H1 (cell line): ENCODE results near the gene ARHGAP42. TPM values are rescaled to one million over a fixed set of nuclear protein-coding genes. Genes with fewer than 3 reads are reported as not detected.

ENCODE experiments used
- CTCF ChIA-PET: fragments of 300-600 bp; sonication (Branson Sonifier 250); formaldehyde crosslinking; loops from one replicate; lab custom pipeline; 2021; ENCODE audit not compliant: partially characterized antibody; lab: Charles Lee
- POLR2A ChIA-PET: fragments of 300-600 bp; sonication (Branson Sonifier 250); formaldehyde crosslinking; loops from one replicate; lab custom pipeline; 2021; ENCODE audit warnings: inconsistent platforms; ENCODE audit not compliant: partially characterized antibody; lab: Charles Lee
- DNase-seq, 2 experiments: peaks; one replicate each; pipeline versions ENCODE4 v3.0.0 to v3.0.0-alpha.2; 2010 to 2022; ENCODE audit warnings: low spot score in 2 of 2, low read depth in 1 of 2, mixed read lengths in 1 of 2
- FAIRE-seq: peaks from 2 replicates; lab custom pipeline; 2011; peaks lifted over from hg19 to GRCh38; lab: Jason Lieb, UNC
- H2AFZ ChIP-seq: 2 replicates; pipeline ENCODE4 v1.8.1; 2012; ENCODE audit warnings: low read length, inconsistent platforms
- H2AK5ac ChIP-seq: 2 replicates; pipeline ENCODE4 v1.6.1; 2013; ENCODE audit warnings: low read depth, low read length
- H2BK120ac ChIP-seq: replicated peaks from 2 replicates; pipeline ENCODE3; 2013; ENCODE audit warnings: low read depth, low read length, inconsistent platforms
- H2BK12ac ChIP-seq: 2 replicates; pipeline ENCODE4 v1.6.1; 2013; ENCODE audit warnings: low read depth, low read length
- H2BK15ac ChIP-seq: 2 replicates; pipeline ENCODE4 v1.6.1; 2013; ENCODE audit warnings: low read length
- H2BK20ac ChIP-seq: 2 replicates; pipeline ENCODE4 v1.6.1; 2013; ENCODE audit warnings: low read length
- H2BK5ac ChIP-seq: 2 replicates; pipeline ENCODE4 v1.6.1; 2013; ENCODE audit warnings: low read depth, low read length
- H3K14ac ChIP-seq: 2 replicates; pipeline ENCODE4 v1.6.1; 2013; ENCODE audit warnings: inconsistent platforms; ENCODE audit not compliant: insufficient read length
- H3K18ac ChIP-seq: 2 replicates; pipeline ENCODE4 v1.6.1; 2013; ENCODE audit warnings: low read length; ENCODE audit errors: extremely low read depth
- H3K23ac ChIP-seq: 2 replicates; pipeline ENCODE4 v1.6.1; 2013; ENCODE audit warnings: inconsistent platforms; ENCODE audit not compliant: insufficient read length
- H3K23me2 ChIP-seq: 2 replicates; pipeline ENCODE4 v1.6.1; 2013; ENCODE audit warnings: low read depth, low read length
- H3K27ac ChIP-seq: 2 replicates; pipeline ENCODE4 v1.6.1; 2011; ENCODE audit warnings: low read depth, low read length, inconsistent platforms
- H3K27me3 ChIP-seq, 4 experiments: replicated peaks in 1 of 4; 1 replicate in 1 of 4; 2 replicates in 3 of 4; pipeline versions ENCODE4 v1.6.1 to v1.8.1; 2011 to 2013; ENCODE audit warnings: low read length in 3 of 4, mild to moderate bottlenecking in 3 of 4, inconsistent platforms in 2 of 4, mixed read lengths in 2 of 4, moderate library complexity in 1 of 4; ENCODE audit not compliant: control insufficient read depth in 3 of 4, insufficient read depth in 3 of 4; ENCODE audit errors: extremely low read depth in 1 of 4
- H3K36me3 ChIP-seq, 4 experiments: 2 replicates each; pipeline versions ENCODE4 v1.6.1 to v1.8.1; 2011 to 2013; ENCODE audit warnings: mild to moderate bottlenecking in 4 of 4, low read length in 3 of 4, moderate library complexity in 2 of 4, control low read depth in 1 of 4, inconsistent platforms in 1 of 4; ENCODE audit not compliant: insufficient read depth in 4 of 4, control insufficient read depth in 2 of 4
- H3K4ac ChIP-seq: replicated peaks from 2 replicates; pipeline ENCODE3; 2013; ENCODE audit warnings: low read length, low read depth, mixed read lengths, inconsistent platforms; ENCODE audit not compliant: insufficient read length
- H3K4me1 ChIP-seq, 4 experiments: replicated peaks in 1 of 4; 1 replicate in 1 of 4; 2 replicates in 3 of 4; pipeline versions ENCODE4 v1.6.1 to v1.8.1; 2011 to 2013; ENCODE audit warnings: low read length in 3 of 4, inconsistent platforms in 2 of 4, mixed read lengths in 1 of 4; ENCODE audit not compliant: insufficient read depth in 4 of 4, control insufficient read depth in 3 of 4
- H3K4me2 ChIP-seq, 2 experiments: 2 replicates each; pipeline versions ENCODE4 v1.6.1 to v1.8.1; 2011 to 2013; ENCODE audit warnings: low read depth in 2 of 2, low read length in 2 of 2, control low read depth in 1 of 2, inconsistent platforms in 1 of 2, mild to moderate bottlenecking in 1 of 2; ENCODE audit not compliant: insufficient read depth in 1 of 2
- H3K4me3 ChIP-seq, 4 experiments: fragments of 200-600, 300-600 bp in 1 of 4; sonication (generic), shearing (Covaris generic), sonication (Bioruptor Twin) in 1 of 4; 2 replicates each; pipeline versions ENCODE4 v1.5.1 to v1.8.1; 2011 to 2016; ENCODE audit warnings: low read length in 4 of 4, low read depth in 3 of 4, control low read depth in 2 of 4, inconsistent platforms in 2 of 4, mild to moderate bottlenecking in 2 of 4, mixed read lengths in 1 of 4, moderate library complexity in 1 of 4; ENCODE audit not compliant: insufficient read depth in 2 of 4; ENCODE audit errors: extremely low read depth in 1 of 4
- H3K56ac ChIP-seq: replicated peaks from 2 replicates; pipeline ENCODE3; 2013; ENCODE audit warnings: low read depth, mild to moderate bottlenecking, mixed read lengths, low read length, inconsistent platforms; ENCODE audit not compliant: insufficient read length
- H3K79me1 ChIP-seq: 2 replicates; pipeline ENCODE4 v1.6.1; 2013; ENCODE audit warnings: low read depth, low read length, control low read depth
- H3K79me2 ChIP-seq, 2 experiments: 2 replicates each; pipeline versions ENCODE4 v1.6.1 to v1.8.1; 2012 to 2013; ENCODE audit warnings: low read length in 2 of 2, mild to moderate bottlenecking in 2 of 2, inconsistent platforms in 1 of 2; ENCODE audit not compliant: insufficient read depth in 2 of 2, control insufficient read depth in 1 of 2
- H3K9ac ChIP-seq, 4 experiments: replicated peaks in 1 of 4; 1 replicate in 1 of 4; 2 replicates in 3 of 4; pipeline versions ENCODE4 v1.6.1 to v1.8.1; 2011 to 2013; ENCODE audit warnings: low read depth in 3 of 4, low read length in 3 of 4, control low read depth in 2 of 4, mild to moderate bottlenecking in 2 of 4, moderate library complexity in 2 of 4, inconsistent platforms in 1 of 4; ENCODE audit errors: extremely low read depth in 1 of 4
- H3K9me3 ChIP-seq, 2 experiments: 2 replicates each; pipeline versions ENCODE4 v1.6.1 to v1.8.1; 2012 to 2013; ENCODE audit warnings: mild to moderate bottlenecking in 2 of 2, moderate library complexity in 2 of 2, control low read depth in 1 of 2, inconsistent platforms in 1 of 2, low read depth in 1 of 2, low read length in 1 of 2, mixed read lengths in 1 of 2; ENCODE audit not compliant: insufficient read depth in 2 of 2
- H4K20me1 ChIP-seq, 2 experiments: replicated peaks in 1 of 2; 2 replicates each; pipeline versions ENCODE3 to v1.8.1; 2011 to 2013; ENCODE audit warnings: inconsistent platforms in 2 of 2, low read length in 2 of 2, mild to moderate bottlenecking in 1 of 2; ENCODE audit not compliant: insufficient read depth in 2 of 2, control insufficient read depth in 1 of 2
- H4K5ac ChIP-seq: 2 replicates; pipeline ENCODE4 v1.6.1; 2013; ENCODE audit warnings: low read length, low read depth, mixed read lengths, inconsistent platforms; ENCODE audit not compliant: insufficient read length
- H4K8ac ChIP-seq: 2 replicates; pipeline ENCODE4 v1.8.0; 2013; ENCODE audit warnings: mild to moderate bottlenecking, moderate library complexity, low read length, inconsistent platforms; ENCODE audit not compliant: insufficient read depth; ENCODE audit errors: extremely low read depth
- H4K91ac ChIP-seq: replicated peaks from 2 replicates; pipeline ENCODE3; 2013; ENCODE audit warnings: low read length, mixed read lengths, inconsistent platforms; ENCODE audit not compliant: insufficient read length
- ATF3 ChIP-seq: IDR thresholded peaks from 2 replicates; pipeline ENCODE4 v1.6.1; 2011; ENCODE audit warnings: low read depth, mild to moderate bottlenecking, low read length; ENCODE audit not compliant: insufficient read depth
- CBX5 ChIP-seq: fragments of 300-800, 300-1000 bp; sonication (generic); IDR thresholded peaks from 2 replicates; pipeline ENCODE4 v1.7.1; 2016; ENCODE audit warnings: antibody characterized with exemption, low read length, low read depth
- GABPA ChIP-seq: IDR thresholded peaks from 2 replicates; pipeline ENCODE4 v1.6.1; 2011; ENCODE audit warnings: mild to moderate bottlenecking, low read length, moderate library complexity, borderline replicate concordance; ENCODE audit not compliant: insufficient read depth
- HDAC2 ChIP-seq, 2 experiments: fragments of 300-600 bp in 1 of 2; sonication (generic) in 1 of 2; IDR thresholded peaks; 2 replicates each; pipeline ENCODE4 v1.6.1; 2011 to 2012; ENCODE audit warnings: low read depth in 2 of 2, low read length in 2 of 2, mild to moderate bottlenecking in 2 of 2, moderate library complexity in 2 of 2, borderline replicate concordance in 1 of 2, inconsistent platforms in 1 of 2
- KDM1A ChIP-seq: fragments of 200-600, 300-600 bp; sonication (generic); IDR thresholded peaks from 2 replicates; pipeline ENCODE4 v1.7.1; 2016; ENCODE audit warnings: mild to moderate bottlenecking, low read length, borderline replicate concordance
- PHF8 ChIP-seq: fragments of 200-600 bp; sonication (generic); conservative IDR thresholded peaks from 2 replicates; pipeline ENCODE4 v1.7.1; 2012; ENCODE audit warnings: low read depth, mild to moderate bottlenecking, inconsistent platforms, low read length, moderate library complexity
- RBBP5 ChIP-seq: IDR thresholded peaks from 2 replicates; pipeline ENCODE4 v1.7.1; 2012; ENCODE audit warnings: low read depth, mild to moderate bottlenecking, inconsistent platforms, low read length, moderate library complexity, borderline replicate concordance
- SIX5 ChIP-seq: IDR thresholded peaks from 2 replicates; pipeline ENCODE4 v1.6.1; 2011; ENCODE audit warnings: mild to moderate bottlenecking, low read depth, low read length
- SRF ChIP-seq: IDR thresholded peaks from 2 replicates; pipeline ENCODE4 v1.6.1; 2011; ENCODE audit warnings: mild to moderate bottlenecking, low read depth, low read length, moderate library complexity
- TAF1 ChIP-seq: IDR thresholded peaks from 2 replicates; pipeline ENCODE4 v1.6.1; 2011; ENCODE audit warnings: mild to moderate bottlenecking, low read depth, low read length
- TEAD4 ChIP-seq: IDR thresholded peaks from 2 replicates; pipeline ENCODE4 v1.6.1; 2012; ENCODE audit warnings: low read depth, low read length, inconsistent platforms, mixed read lengths
- WGBS, 2 experiments: shearing (Covaris generic) in 1 of 2; methylation state at CpG; one replicate each; pipeline versions ENCODE4 v1.1.6 to v1.1.7; 2013 to 2015; ENCODE audit warnings: low lambda C conversion rate in 2 of 2, mixed read lengths in 2 of 2, inconsistent platforms in 1 of 2, low coverage in 1 of 2, missing lambda C conversion rate in 1 of 2; ENCODE audit not compliant: insufficient replicate concordance in 2 of 2, insufficient coverage in 1 of 2, insufficient read length in 1 of 2; ENCODE audit errors: extremely low coverage in 1 of 2, missing lambda C conversion rate in 1 of 2; 5-methylcytosine and 5-hydroxymethylcytosine counted together
- polyA plus RNA-seq, 7 experiments: library from polyadenylated mRNA; depleted of rRNA in 3 of 7; stranded (reverse) in 5 of 7; unstranded in 2 of 7; fragments of >200 nt in 5 of 7; fragments of 200-250 nt in 2 of 7; gene quantifications; 1 replicate in 5 of 7; 2 replicates in 1 of 7; 4 replicates in 1 of 7; pipeline versions ENCODE4 v1.2.1 to v1.2.3, GENCODE V29; 2011 to 2013; ENCODE audit warnings: missing spikeins in 2 of 7, mixed read lengths in 2 of 7
- total RNA-seq: library from RNA; stranded (reverse); fragmentation: NEBNext Ultra II Directional; extraction: Animal tissue kit (Norgen Biotek cat#: 25700); gene quantifications from 2 replicates; pipeline ENCODE4 v1.2.1, GENCODE V29; 2021

ARHGAP42 gene
- total and polyA plus RNA-seq, 2 of the 8 experiments (the other 6 are each of a cell fraction or from before 2014, with no cell fraction given): 22.2 to 33.5 TPM

- CTCF ChIA-PET: interaction anchor here (1.0 to 4.5 kb wide), 9 partner anchors 10 to 72 kb away, joined by 3 to 25 read pairs (median 4); no protein-coding TSS in a partner anchor
- TF ChIP-seq GABPA (no peak), TEAD4 (no peak), SRF (no peak), TAF1 (no peak), HDAC2 (IDR thresholded peaks at IDR 0.05; ENCODE audit: borderline replicate concordance in 1 of 2, low read depth in 2 of 2, low read length in 2 of 2) (no peak), ATF3 (no peak), SIX5 (no peak), CBX5 (no peak), KDM1A (no peak), PHF8 (no peak), RBBP5 (no peak)
These were observed 66.5 kb downstream of the ARHGAP42 start for GRCh38 chr11:100753571-100753970.

More at GRCh38 chr11:100753571-100753970, 66.5 kb downstream of the ARHGAP42 start:
- H3K4me2 ChIP-seq: peak overlapping the region in 1 of 2 experiments; percentile 28; a peak in 2 of 4 replicates
- no peak overlapping the region for H3K4me3 ChIP-seq
- H3K27me3 ChIP-seq: no peaks in the 10 kb centered on the region
- H3K56ac ChIP-seq: no peak overlapping the region
- peaks cover 0 to 68% of the 10 kb centered on the region in 2 experiments; a peak in 2 of 4 replicates for H3K79me2 ChIP-seq
- H2AFZ ChIP-seq: no peak overlapping the region
- DNase-seq (no peak), FAIRE-seq (peak; percentile 66)
- H4K91ac ChIP-seq: no peak overlapping the region
- H2BK120ac ChIP-seq: no peak overlapping the region
- peak overlapping the region; percentile 84; the same call in 1 of the 2 replicates for H2BK15ac ChIP-seq
- no peak overlapping the region for H3K14ac ChIP-seq
- H3K23ac ChIP-seq: no peak overlapping the region
- H3K9ac ChIP-seq: no peak overlapping the region
- H3K23me2 ChIP-seq: no peaks in the 10 kb centered on the region
- H2BK20ac ChIP-seq: 0 out of 2 replicates have a peak overlapping the region, but pooled peaks have one; percentile 38
- H3K27ac ChIP-seq: no peak overlapping the region
- H3K4me1 ChIP-seq: peaks cover 8 to 21% (median 18%) of the 10 kb centered on the region in 4 experiments; a peak in 6 of 7 replicates
- POLR2A ChIA-PET: interaction anchor here (1.0 to 1.5 kb wide), 4 partner anchors 14 to 49 kb away, joined by 3 read pairs; no protein-coding TSS in a partner anchor
- H3K36me3 ChIP-seq: peaks cover 0 to 16% (median 7%) of the 10 kb centered on the region in 4 experiments; a peak in 4 of 8 replicates
- peaks cover 13 to 14% of the 10 kb centered on the region in 2 experiments for H3K9me3 ChIP-seq
- no peak overlapping the region for H2AK5ac ChIP-seq
- H4K20me1 ChIP-seq: no peaks in the 10 kb centered on the region
- 63% methylated on average over 4 of the region's 4 CpGs; no CpG with 5 or more reads in 1 of the 2 experiments for WGBS, 2 experiments
- H4K8ac ChIP-seq: no peak overlapping the region
- no peak overlapping the region for H3K4ac ChIP-seq
- H2BK5ac ChIP-seq: peak overlapping the region; percentile 56; the same call in 1 of the 2 replicates
- H3K79me1 ChIP-seq: peaks cover 6% of the 10 kb centered on the region
- peak overlapping the region; percentile 83; the same call in 1 of the 2 replicates for H3K18ac ChIP-seq
- H2BK12ac ChIP-seq: no peak overlapping the region
- H4K5ac ChIP-seq: no peak overlapping the region
